Adipose tissue (tissue), 3 donors: ENCODE results near the gene CCT6A. TPM values are rescaled to one million over a fixed set of nuclear protein-coding genes. Genes with fewer than 3 reads are reported as not detected.
A peak's percentile ranks its signal among the peaks of the same experiment; 100 is the strongest.
"Not testable (repeated sequence)": the region's sequence is repeated elsewhere in the genome, so short reads cannot be mapped to it uniquely, and the experiment has no call there.

Source experiments
- H3K27ac ChIP-seq: one replicate; pipeline ENCODE4 v1.5.1; 2013; ENCODE audit warnings: low read depth, low read length
- WGBS, 3 donors: extraction: QIAGEN DNeasy Blood & Tissue Kit; methylation state at CpG; one replicate each; pipeline ENCODE4 v1.1.7; 2013; 5-methylcytosine and 5-hydroxymethylcytosine counted together
- polyA plus RNA-seq, 3 donors: library from polyadenylated mRNA; stranded (reverse); fragments of 200-250 nt; gene quantifications; one replicate each; pipeline ENCODE4 v1.2.3, GENCODE V29; 2013
- donor health status: healthy with polysubstance abuse.
- donor health status: Bipolar disorder and iron deficiency.
- donor health status: healthy.

CCT6A gene
- 100 to 1,000 TPM in 1 of 3 donors, 10 to 100 TPM in 2; 58.7 to 102 (median 96.2) TPM for polyA plus RNA-seq

GRCh38 chr7:56051339-56052191 lies at the start of gene CCT6A, which contains the start of gene PSPH:
Gene CCT6A, plus strand, starts transcription at chr7:56051765. Its CDS starts 84 bp downstream, at chr7:56051849.
Gene PSPH, minus strand, starts transcription at chr7:56051444. Its CDS starts 30,232 bp downstream, at chr7:56021212.
- H3K27ac ChIP-seq = peak within 1 kb of the TSS; percentile 38
- WGBS, 3 donors = 0 to 1% (median 0%) methylated on average over 72 to 97 of the region's 97 CpGs

GRCh38 chr7:56003749-56004148 lies 47.8 kb upstream of the CCT6A start:
- WGBS, 3 donors = 83 to 91% (median 85%) methylated on average over 4 of the region's 4 CpGs
- no peak overlapping the region for H3K27ac ChIP-seq

- 81 to 90% (median 88%) methylated on average over 4 of the region's 4 CpGs for WGBS, 3 donors
- H3K27ac ChIP-seq = no peak overlapping the region
Measured at GRCh38 chr7:56007167-56007652, 44.4 kb upstream of the CCT6A start.

GRCh38 chr7:56007891-56008290 lies 43.7 kb upstream of the CCT6A start:
- H3K27ac ChIP-seq = no peak overlapping the region
- 87 to 91% (median 90%) methylated on average over 9 of the region's 9 CpGs for WGBS, 3 donors

GRCh38 chr7:56009695-56010094 lies 41.9 kb upstream of the CCT6A start:
- WGBS, 3 donors = 17 to 80% (median 76%) methylated on average over 7 of the region's 7 CpGs
- no peak overlapping the region for H3K27ac ChIP-seq

GRCh38 chr7:56017015-56017414 lies 34.5 kb upstream of the CCT6A start:
- WGBS, 3 donors = 79 to 95% (median 93%) methylated on average over 3 of the region's 3 CpGs
- not testable (repeated sequence) for H3K27ac ChIP-seq

- WGBS, 3 donors = 70 to 74% (median 73%) methylated on average over 9 of the region's 9 CpGs
- H3K27ac ChIP-seq = no peak overlapping the region
Measured at GRCh38 chr7:56019501-56019900, 32.1 kb upstream of the CCT6A start.

GRCh38 chr7:56023500-56023899 lies 28.1 kb upstream of the CCT6A start:
- H3K27ac ChIP-seq = no peak overlapping the region

GRCh38 chr7:56026538-56026937 lies 25.0 kb upstream of the CCT6A start:
- H3K27ac ChIP-seq = no peak overlapping the region
- 27 to 98% (median 93%) methylated on average over 2 of the region's 2 CpGs for WGBS, 3 donors

- WGBS, 3 donors = 59 to 91% (median 90%) methylated on average over 9 of the region's 9 CpGs
- H3K27ac ChIP-seq = no peak overlapping the region
Measured at GRCh38 chr7:56028942-56029630, 22.5 kb upstream of the CCT6A start.

GRCh38 chr7:56030340-56030739 lies 21.2 kb upstream of the CCT6A start:
- WGBS, 3 donors = 94 to 98% (median 97%) methylated on average over 8 of the region's 8 CpGs
- no peak overlapping the region for H3K27ac ChIP-seq

GRCh38 chr7:56031556-56031955 lies 20.0 kb upstream of the CCT6A start:
- H3K27ac ChIP-seq = not testable (repeated sequence)
- 76 to 88% (median 84%) methylated on average over 8 of the region's 8 CpGs for WGBS, 3 donors

GRCh38 chr7:56032578-56032977 lies 19.0 kb upstream of the CCT6A start:
- H3K27ac ChIP-seq = not testable (repeated sequence)
- WGBS, 3 donors = 94 to 99% (median 98%) methylated on average over 6 to 7 of the region's 7 CpGs

GRCh38 chr7:56033671-56034432 lies 17.7 kb upstream of the CCT6A start:
- WGBS, 3 donors = 0 to 1% (median 1%) methylated on average over 27 of the region's 27 CpGs
- H3K27ac ChIP-seq = no peak overlapping the region

- H3K27ac ChIP-seq = no peak overlapping the region
- WGBS, 3 donors = 60 to 94% (median 92%) methylated on average over 3 of the region's 3 CpGs
Measured at GRCh38 chr7:56040730-56041129, 10.8 kb upstream of the CCT6A start.

- 93 to 98% (median 94%) methylated on average over 2 of the region's 2 CpGs for WGBS, 3 donors
- H3K27ac ChIP-seq = not testable (repeated sequence)
Measured at GRCh38 chr7:56045758-56046157, 5.8 kb upstream of the CCT6A start.

- 31 to 70% (median 67%) methylated on average over 5 of the region's 5 CpGs for WGBS, 3 donors
Measured at GRCh38 chr7:56046721-56047445, 4.7 kb upstream of the CCT6A start.

More at GRCh38 chr7:56046721-56047445, 4.7 kb upstream of the CCT6A start:
- no peak overlapping the region for H3K27ac ChIP-seq
